H1 (cell line): Measurements from ENCODE around the gene PRSS16.

ENCODE experiments used
- ATF2 ChIP-seq: IDR thresholded peaks from 2 replicates; pipeline ENCODE4 v1.6.1; 2012; ENCODE audit warnings: low read length, inconsistent platforms
- ATF3 ChIP-seq: IDR thresholded peaks from 2 replicates; pipeline ENCODE4 v1.6.1; 2011; ENCODE audit warnings: low read depth, mild to moderate bottlenecking, low read length; ENCODE audit not compliant: insufficient read depth
- BCL11A ChIP-seq, 2 experiments: IDR thresholded peaks; one replicate each; pipeline ENCODE4 v1.6.1; 2011; ENCODE audit warnings: low read depth in 2 of 2, low read length in 2 of 2, mild to moderate bottlenecking in 2 of 2
- CTCF ChIP-seq, 3 experiments: IDR thresholded peaks; 1 replicate in 2 of 3; 2 replicates in 1 of 3; pipeline versions ENCODE4 v1.5.1 to v1.6.1; 2011; ENCODE audit warnings: low read length in 3 of 3, mild to moderate bottlenecking in 3 of 3, inconsistent platforms in 2 of 3, low read depth in 1 of 3, moderate library complexity in 1 of 3; ENCODE audit not compliant: insufficient read depth in 1 of 3; ENCODE audit errors: control extremely low read depth in 1 of 3
- EZH2 ChIP-seq: fragments of 200-600 bp; sonication (generic); IDR thresholded peaks from 2 replicates; pipeline ENCODE4 v1.7.1; 2012; ENCODE audit warnings: low read depth, mild to moderate bottlenecking, moderate library complexity, low read length, inconsistent platforms; ENCODE audit not compliant: severe bottlenecking
- POLR2A ChIP-seq, 2 experiments: IDR thresholded peaks; 1 replicate in 1 of 2; 2 replicates in 1 of 2; pipeline ENCODE4 v1.6.1; 2011; ENCODE audit warnings: low read depth in 2 of 2, low read length in 2 of 2, mild to moderate bottlenecking in 2 of 2; ENCODE audit errors: control extremely low read depth in 1 of 2
- POLR2AphosphoS5 ChIP-seq: IDR thresholded peaks from 2 replicates; pipeline ENCODE4 v1.6.1; 2011; ENCODE audit warnings: low read depth, low read length
- SRF ChIP-seq: IDR thresholded peaks from 2 replicates; pipeline ENCODE4 v1.6.1; 2011; ENCODE audit warnings: mild to moderate bottlenecking, low read depth, low read length, moderate library complexity
- TAF1 ChIP-seq: IDR thresholded peaks from 2 replicates; pipeline ENCODE4 v1.6.1; 2011; ENCODE audit warnings: mild to moderate bottlenecking, low read depth, low read length

- TF ChIP-seq POLR2AphosphoS5 (peak; percentile 60; the same call in 1 of the 2 replicates), BCL11A (IDR thresholded peaks at IDR 0.05; ENCODE audit: low read depth in 2 of 2, low read length in 2 of 2) (no peak), CTCF (IDR thresholded peaks at IDR 0.05; ENCODE audit: control extremely low read depth in 1 of 3, insufficient read depth in 1 of 3, low read depth in 1 of 3, low read length in 3 of 3) (no peak), EZH2 (no peak), ATF3 (no peak), ATF2 (0 out of 2 replicates have a peak, but pooled peaks have one; percentile 95), POLR2A (IDR thresholded peaks at IDR 0.05; ENCODE audit: control extremely low read depth in 1 of 2, low read depth in 2 of 2, low read length in 2 of 2) (peak in 1 of 2 experiments; percentile 25; a peak in 2 of 3 replicates), TAF1 (peak; percentile 75), SRF (no peak)
These were observed 3.0 kb downstream of the PRSS16 start for GRCh38 chr6:27250277-27251111.
